NOMO-1 (cell line): Measurements from ENCODE around the gene TOP2B.

Experiments
- DNase-seq, 2 experiments: peaks; one replicate each; lab custom pipeline; 2025; ENCODE audit not compliant: unreplicated experiment in 2 of 2; lab: John Stamatoyannopoulos, UW

The TOP2B gene

DNA sequence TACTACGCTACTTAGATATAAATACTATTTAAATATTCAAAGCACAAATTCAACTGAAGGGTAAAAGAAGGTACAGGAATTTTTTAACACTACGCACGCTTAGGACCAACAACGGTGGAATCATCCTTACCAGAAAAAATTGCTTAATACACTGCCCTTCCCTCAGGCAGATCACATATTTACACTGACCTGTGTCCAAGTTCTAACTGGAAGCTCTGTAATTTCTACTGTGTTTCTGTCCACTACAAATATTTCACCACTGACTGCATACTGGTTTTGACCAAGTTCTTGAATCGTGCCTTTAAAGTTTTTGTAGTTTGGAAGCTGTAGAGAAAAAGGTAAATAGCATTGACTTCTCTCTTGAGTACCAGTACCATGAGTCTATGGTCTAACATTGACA is 44.2 kb downstream of the TOP2B start:
- no peak for DNase-seq

DNA sequence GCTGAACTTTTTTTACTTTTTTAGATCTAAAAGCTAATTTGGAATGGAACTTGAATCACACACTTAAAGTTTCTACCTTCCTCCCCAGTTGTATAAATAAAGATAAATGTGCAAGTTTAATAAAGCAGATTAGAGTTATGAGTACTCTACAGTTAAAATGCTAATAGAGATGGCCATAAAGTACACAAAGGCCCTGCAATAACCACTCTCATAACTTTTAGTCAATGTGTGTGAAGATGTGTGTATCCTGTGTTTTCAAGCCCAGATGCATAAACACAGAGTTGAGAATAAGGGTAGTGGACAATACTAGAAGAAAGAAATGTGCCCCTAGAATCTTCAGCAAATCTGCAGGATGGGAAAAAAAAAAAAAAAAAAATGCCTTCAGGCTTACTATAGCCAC is 45.3 kb downstream of the TOP2B start:
- no peak for DNase-seq

DNA sequence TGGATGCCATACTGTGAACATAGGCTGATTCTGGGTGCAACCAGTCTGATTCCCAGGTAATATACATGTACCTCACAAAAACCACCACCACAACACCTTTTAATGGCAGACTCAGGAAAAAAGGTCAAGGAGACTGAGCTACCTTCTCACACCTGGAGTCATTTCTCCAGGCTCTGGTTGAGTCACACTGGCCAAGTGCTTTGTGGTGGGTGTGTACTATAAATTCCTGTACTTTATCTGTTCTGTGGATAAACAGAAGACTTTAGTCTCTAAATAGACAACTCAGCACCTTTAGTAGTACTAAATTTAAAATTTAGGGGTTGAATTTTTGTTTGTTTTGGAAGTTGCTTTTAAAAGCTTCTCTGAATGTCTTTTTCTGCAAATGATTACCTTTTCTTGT is 46.7 kb downstream of the TOP2B start:
- no peak for DNase-seq

DNA sequence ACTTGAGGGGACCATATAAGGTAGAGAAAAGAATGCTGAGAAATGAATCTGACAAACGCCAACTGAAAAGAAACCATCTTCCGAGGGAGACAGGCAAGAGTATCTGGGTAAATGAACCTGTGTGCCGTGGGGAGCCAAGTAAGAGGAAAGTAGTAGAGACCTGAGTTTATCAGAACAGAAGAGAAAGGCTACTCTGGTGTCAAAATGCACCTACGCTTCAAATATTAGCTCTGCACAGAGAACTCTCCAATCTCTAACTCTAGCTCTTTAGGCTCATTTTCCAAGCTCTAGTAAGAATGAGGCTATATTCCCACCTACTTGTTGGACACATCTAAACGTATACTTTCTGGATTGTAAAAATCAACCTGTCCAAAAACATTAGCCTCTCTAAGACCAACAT is 53.5 kb downstream of the TOP2B start:
- no peak for DNase-seq

DNA sequence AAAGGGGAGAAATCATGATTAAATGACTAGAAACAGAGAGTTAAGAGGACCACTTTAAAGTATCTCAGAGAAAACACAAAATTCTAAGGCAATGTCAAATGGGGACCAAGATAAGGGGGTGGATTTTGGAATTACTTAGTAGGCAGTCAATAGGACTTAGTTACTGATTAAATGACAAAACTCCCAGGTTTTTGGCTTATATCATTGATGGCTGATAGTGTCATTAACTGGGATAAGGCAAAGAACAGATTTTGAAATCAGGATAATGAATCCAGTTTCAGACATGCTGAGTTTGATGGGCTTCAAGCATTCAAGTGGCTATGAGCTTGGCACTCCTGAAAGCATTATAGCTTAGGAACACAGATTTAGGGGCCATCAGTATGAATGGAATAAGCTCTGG is 53.9 kb downstream of the TOP2B start:
- DNase-seq, result no peak

DNA sequence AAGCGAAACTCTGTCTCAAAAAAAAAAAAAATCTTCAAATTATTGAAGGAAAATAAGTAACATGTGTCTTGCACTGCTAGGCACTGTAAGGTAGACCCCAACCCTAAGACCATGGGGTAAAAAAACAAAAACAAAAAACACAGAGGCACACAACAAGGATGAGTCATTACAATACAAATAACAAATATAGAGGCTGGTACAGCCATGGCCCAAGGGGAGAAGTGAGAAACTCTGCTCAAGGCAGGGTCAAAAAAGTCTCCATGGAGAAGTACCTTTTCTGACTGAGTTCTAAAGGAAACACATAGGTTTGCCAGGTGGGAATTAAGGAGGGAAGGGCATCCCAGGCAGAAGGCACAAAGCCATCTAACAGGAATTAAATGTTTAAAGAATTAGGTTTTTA is 54.5 kb downstream of the TOP2B start:
- DNase-seq, result no peak

DNA sequence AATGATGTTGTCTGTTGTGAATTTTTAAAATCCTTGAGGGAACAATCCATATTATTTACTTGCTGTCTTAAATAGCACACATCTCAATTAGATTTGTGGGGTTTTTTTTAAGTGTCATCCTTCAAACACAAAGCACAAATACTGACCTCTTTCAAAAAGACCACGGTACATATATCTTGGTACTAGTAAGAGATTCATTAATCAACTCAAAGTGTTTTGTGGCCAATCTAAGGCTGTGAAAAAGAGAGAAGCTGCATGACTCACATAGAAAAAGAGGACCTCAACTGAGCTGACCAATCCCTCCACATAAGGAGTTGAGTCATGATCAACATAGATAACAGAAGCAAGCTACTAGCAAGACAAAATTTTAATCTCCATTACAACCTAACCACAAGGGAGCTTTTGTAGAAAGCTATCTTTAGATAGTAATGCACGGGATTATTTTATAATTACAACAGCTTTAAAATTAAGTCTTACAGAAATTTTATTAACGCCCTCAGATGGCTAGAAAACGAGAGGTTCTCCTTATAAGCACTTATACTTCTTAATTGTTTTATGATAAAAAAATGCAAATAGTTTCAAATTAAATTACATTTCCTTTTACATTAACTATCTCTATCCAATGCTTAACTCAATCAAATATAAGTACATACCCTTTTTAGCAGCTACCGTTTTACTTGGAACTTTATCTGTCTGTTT is 60.5 kb downstream of the TOP2B start:
- DNase-seq, result peak; percentile 52 to 97

DNA sequence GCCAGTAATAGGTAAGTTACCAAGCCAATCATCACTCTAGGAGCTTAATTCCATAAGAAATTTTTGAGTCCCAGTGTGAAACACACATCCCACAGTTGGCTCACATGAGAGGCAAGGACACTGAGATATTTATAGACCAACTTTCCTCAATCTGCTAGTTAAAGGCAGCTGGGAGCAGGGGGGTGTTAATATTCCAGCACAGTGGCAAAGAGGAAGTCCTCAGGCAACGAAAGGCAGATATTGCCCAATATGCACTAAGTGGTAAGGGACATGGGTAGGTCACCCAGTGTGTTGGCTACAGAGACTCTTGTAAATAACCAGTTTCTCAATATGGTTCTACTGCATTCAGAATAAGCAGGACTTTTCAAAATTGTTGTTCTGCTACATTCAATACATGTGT is 61.0 kb downstream of the TOP2B start:
- DNase-seq, result peak; percentile 32 to 81

DNA sequence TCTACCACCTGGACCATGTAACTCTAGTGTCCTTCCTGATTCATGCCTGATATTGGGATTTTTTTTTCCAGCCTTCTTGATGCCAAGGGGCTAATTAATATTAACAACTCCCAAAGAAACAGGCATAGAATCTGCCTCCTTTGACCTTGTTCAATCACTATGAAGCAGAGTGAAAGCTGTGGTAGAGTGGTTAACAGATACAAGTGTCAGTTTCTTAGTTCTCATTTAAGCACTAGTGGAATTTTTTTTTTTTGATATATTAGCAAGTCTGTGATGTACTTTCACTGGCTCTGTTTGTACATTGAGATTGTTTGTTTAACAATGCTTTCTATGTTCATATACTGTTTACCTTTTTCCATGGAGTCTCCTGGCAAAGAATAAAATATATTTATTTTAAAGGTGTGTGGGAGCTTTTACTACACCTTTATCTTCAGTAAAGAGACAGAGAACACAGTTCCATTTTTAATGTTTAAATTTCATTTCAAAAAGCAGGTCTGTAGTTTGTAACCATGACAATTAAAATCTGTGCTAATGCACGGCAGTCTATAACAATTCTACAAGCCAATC is 67.1 kb downstream of the TOP2B start:
- DNase-seq, result no peak

DNA sequence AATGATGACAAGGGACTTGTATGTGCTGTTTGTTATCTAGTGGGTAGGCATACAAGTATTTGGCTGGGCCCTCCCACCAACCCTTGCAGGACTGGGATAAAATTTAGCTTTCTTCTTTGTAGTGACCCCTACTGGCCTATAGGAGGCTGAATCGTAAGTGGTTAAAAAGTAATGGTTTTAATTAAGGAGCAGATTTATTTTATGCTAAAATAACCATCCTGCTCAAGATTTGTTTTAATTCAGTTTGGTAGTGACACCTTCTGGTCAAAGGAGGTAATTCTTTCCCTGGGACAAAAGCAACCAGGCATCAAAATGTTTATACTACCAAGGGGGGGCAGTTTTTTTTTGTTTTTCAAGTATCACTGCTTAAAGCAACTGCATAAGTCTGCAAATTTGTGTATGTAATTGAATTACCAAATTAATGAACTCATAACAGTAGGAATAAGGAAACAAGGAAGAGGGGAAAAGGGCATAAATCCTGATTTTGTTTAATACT is 70.7 kb downstream of the TOP2B start:
- peak in 1 of 2 experiments; percentile 42 for DNase-seq

DNA sequence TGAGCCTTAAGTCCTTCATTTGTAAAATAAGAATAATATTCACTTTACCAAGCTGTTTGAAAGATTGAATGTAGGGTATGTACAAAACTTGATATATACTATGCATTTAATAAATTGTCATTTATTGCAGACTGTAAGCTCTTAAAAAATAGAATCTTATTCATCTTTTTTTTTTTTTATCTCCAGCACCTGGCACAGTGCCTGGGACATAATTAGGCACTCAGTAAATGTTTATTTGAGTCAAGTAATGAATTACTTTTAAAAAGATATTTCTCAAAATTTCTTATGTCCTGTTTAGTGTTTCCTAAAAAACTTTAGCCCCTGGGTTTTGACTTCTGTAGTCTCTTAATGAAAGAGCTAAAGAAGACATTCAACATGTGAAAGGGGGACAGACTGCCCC is 71.7 kb downstream of the TOP2B start:
- DNase-seq, result no peak

DNA sequence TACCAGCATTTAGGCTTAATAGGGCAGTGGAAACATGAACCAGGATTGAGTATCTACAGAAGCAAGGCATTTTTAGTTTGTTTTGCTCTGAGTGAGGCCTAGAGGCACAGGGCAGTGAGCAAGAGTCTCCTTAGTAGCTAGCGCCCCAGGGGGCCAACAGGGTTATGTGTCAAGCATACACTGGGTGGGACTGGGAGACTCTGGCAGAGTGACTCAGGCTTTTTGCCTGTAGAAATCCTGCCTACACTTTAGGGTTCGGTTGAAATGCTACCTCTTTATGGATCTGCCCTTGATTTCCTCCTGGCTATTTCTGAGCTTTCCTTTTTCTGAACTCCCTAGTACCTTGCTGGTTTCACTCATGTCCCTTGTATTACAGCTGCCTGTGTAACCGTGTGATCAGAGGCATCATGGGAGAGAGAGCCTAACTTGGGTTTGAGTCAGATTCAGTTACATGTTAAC is 72.2 kb downstream of the TOP2B start:
- no peak for DNase-seq

DNA sequence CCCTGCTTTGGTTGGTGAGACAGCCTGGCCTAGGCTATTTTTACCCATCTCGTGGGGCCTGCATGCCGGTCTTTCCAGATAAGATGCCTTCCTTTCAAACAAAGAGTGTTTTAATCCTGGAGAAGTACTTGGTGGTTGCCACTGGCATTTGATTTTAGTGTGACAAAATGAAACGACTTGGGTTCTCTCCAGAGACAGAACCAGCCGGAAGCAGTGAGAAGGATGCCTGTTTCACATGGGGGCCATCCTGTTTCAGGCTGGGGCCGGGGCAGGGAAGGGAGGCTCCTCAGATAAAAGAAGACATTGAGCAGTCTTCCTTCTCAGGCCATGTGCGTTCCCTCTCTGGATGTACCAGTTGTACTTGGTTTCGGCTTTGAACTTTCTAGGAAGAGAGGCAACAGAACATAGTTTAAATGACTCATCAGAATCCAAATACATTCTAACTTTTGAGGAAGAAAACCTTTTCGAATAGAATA is 74.9 kb downstream of the TOP2B start:
- DNase-seq, result no peak

DNA sequence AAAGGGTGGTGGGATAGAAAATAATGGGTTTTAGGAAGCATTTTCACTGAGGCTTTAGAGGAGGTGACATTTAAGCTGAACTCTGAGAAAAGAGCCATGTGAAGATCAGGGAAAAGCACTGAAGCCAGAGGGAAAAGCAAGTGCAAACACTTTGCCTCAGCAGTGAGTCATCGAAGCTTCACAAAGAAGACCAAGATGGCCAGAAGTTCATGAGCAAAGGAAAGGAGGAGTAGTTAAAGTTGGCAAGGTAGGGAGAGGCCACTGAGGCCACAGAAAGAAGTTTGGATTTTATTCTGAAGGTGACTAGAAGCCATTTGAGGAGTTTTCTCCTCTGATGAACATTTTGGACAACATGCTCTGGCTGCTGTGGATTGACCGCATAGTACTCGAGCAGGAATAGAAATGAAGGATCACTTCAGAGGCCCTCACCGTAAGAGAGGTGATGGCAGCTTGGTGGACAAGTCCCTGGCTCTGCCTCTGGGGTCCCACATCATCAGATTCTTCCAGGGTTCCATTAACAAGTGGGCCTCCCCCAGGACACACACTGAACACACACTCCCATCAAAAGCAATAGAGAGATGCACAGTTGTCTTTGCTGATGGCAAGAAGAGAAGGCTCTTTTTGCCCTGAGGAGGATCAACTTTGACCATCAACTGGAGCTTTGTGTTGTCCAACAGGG is 75.5 kb downstream of the TOP2B start:
- no peak for DNase-seq

DNA sequence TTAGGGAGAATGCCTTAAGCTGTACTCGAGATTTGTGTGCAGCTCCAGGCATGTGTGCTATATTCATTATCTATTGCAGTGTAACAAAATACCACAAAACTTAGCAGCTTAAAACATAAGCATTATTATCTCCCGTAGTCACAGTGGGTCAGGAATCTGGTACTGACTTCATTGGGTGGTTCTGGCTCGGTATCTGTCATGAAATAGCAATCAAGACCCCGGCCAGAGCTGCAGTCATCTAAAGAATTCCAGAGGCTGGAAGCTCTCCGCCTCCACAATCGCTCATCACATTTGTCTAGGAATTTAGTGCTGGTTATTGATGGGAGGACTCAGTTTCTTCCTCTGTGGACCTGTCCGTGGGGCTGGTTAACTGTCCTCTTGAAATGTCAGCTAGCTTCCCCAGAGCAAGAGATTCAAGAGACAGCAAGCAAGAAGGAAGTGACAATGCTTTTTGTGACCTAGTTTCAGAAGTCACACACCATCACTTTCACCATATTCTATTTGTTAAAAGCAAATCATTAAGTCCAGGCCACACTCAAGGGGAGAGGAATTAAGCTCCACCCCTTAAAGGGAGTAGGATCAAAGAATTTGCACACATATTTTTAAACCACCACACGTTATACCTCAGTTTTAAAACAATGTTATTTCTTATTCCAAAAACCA is 76.1 kb downstream of the TOP2B start:
- no peak for DNase-seq

DNA sequence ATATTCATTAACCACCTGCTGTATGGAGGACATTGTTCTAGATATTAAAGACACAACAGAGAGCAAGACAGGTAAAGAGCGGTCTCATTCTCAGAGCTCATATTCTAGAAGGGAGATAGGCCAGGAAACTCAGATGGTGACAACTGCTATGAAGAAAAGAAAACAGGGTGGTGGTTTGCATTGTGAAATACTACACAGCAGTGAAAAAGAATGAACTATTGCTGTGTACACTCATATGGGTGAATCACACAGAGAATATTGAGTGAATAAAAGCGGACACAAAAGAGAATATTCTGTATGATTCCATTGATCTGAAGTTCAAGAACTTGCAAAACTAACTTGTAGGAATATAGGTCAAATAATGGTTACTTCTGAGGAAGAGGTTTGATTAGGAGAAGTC is 76.7 kb downstream of the TOP2B start:
- DNase-seq, result no peak

DNA sequence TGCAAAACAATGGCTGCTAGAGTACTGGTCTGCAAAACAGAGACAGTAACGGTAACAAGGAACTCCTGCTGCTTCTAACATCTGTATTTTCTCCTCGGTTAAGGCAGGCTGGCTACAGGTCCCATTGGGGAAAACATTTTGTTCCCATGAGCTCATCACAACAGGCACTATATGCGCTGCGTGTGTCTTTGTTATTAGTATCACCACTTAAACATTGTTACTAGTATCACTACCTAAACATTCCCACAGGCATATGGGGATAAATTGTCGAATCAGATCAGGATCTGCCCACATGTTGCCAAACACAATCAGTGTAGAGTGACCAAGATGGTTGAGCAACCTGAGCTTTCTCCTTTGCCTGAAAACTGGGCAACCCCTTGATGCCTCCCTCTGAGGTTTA is 77.2 kb downstream of the TOP2B start:
- DNase-seq, result no peak

DNA sequence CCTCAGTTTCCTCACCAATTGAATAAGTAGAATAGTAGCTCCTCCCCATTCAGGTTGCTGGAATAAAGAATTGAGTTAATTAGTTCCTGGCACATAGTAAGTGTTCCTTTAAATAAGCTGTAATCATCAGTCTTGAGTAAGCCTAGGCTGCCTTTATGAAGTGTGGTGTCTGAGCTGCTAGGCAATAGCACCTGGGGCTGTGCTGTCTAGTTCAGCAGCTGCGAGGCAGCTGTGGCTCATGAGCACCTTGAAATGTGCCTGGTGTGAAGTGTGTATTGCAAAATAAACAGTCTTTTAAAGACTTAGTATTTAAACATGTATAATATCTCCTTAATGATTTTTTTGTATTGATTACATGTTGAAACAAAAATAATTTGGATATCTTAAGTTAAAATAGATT is 77.6 kb downstream of the TOP2B start:
- DNase-seq, result no peak

DNA sequence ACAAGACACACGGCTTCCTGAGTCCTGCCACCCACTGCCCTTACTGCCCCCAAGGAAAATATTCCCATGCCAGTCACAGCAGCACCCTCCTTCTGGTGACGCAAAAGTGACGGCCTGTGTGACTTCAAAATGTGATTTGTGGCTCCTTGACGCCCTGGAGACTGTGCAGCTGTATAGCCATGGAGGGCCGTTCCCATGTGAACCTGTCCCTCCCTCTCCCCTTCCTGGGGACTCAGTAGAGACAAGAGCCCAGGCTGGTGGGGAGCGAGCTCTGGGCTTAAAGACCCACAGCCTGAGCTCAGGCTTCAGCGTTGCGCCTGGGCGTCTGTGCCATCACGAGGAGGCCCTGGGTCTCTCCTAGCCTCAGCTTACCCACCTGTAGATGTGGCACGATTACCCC is 78.2 kb downstream of the TOP2B start:
- DNase-seq, result no peak

DNA sequence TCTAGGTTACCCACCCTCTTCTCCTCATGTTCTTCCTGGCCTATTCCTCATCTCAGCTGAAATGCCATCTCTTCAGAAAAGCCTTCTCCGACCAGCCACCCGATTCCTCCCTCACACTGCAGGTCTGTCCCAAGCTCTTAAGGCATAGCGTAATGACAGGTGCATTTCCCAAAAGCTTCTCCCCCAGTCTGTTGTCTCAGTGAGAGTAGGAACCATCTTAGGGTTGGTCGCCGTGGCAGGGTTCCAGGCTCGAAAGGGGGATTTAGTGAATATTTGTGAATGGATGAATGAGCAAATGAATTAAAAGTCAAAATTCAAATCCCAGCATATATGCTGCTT is 78.6 kb downstream of the TOP2B start:
- no peak for DNase-seq

DNA sequence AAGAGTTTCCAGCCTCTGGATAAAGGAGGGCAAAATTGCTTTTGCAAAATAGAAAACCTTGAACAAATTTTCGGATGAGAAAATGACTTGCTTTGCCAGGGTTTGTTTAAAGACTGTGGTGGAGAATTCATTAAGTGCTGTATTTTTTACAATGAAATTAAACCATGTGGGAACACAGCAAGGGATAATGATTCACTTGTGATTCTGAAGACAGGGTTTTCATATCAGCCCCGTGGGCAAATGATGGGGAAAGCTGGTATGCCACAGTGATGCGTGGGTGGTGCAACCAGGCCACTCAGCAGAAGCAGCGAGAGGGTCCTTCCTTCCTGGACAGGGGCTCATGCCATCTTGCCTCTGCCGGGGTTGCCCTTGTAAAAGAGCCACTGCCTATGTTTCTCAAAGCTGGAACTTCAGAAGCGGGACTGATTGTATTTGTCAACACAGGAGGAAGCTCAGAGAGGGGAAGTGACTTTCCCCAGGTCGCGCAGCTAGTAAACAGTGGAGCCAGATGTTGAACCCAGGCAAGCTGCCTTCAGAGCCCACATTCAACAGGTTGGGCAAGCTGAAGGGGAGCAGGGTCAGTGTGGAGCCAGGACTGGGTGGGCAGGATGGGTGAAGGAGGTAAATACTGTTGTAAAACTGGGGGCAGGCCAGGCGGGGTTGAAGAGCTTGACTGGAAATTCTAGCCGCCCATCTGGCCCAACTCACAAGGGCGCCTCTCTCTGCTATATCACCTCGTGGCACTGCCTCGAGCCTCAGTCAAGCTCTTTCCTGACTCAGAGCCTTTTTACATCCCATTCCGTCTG is 79.1 kb downstream of the TOP2B start:
- no peak for DNase-seq
